Stimulated activated CD4-positive, alpha-beta T cell treated with anti-CD3 and anti-CD28 coated beads, Interleukin-15, amount 100 ng/mL, for 1 hour (primary cell): ENCODE measurements around the gene USP6.
"Not testable (repeated sequence)": the region's sequence is repeated elsewhere in the genome, so short reads cannot be mapped to it uniquely, and the experiment has no call there.

ENCODE experiments used
- DNase-seq, 2 donors: peaks; one replicate each; pipeline ENCODE4 v3.0.0-alpha.2; 2020; ENCODE audit warnings: low read depth in 1 of 2, low spot score in 1 of 2

The USP6 gene

DNA sequence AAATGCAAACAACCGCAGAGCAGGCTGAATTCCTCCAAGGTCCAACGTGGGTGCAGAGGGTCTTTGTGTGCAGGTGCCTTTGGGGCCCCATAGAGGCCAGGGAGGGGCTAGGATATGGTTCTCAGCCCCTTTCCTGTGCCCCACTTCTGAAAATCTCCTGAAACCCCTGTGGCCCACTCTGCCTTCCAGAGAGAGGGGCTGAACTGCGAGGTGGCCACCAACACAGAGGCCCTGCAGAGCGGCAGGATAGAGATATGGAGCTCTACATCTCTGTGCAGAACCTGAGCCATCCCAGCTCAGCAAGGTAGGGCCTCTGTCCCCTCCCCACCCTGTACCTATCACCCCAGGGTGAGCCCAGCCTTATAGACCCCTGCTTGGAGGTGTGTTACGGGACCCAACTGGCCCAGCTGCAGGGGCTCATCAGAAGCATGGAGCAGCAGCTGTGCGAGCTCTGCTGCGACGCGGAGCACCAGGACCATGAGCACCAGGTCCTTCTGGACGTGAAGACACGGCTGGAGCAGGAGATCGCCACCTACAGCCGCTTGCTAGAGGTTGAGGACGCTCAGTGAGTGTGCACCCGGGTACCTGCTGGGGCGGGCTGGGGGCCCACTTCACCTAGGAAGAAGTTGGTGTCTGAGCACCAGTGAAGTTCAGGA lies 5.5 kb downstream of the USP6 start:
- DNase-seq, result no peak

GRCh38 chr17:5122056-5122455 lies 6.2 kb downstream of the USP6 start:
- DNase-seq, result not testable (repeated sequence)

GRCh38 chr17:5122586-5123342 lies 6.9 kb downstream of the USP6 start:
- no peak for DNase-seq

DNA sequence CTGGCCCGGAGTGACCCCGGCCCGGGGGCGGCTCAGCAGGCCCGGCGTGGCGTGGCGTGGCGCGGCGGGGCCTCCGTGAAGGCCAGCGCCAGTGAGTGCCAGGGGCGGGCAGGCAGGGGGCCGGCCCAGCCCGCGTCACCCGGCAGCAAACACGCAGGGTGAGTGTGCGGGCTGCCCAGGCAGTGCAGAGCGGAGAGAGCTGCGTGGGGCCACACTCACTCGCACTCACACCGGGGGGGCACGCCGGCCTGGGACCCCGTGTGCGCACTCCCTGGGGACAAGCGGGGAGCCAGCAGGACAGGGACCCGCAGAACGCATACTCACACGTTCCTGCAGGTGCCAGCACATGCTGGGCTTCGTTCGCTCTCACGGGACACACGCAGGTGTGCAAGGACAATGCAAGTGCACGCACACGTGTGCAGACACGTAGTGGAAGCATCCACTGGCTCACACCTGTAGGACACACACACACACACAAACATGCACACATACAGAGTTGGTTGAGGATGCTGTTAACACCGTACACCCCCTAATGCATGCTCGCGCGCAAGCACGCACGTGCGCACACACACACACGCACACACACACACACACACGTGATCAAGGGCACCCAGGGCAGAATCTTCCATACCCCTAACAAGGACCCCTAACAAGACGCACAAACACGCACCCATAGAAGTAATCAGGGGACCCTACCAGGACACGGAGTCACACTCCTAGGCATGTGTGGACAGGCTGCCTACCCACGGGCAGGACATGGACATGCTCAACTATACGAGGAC lies 7.7 kb downstream of the USP6 start:
- no peak for DNase-seq

DNA sequence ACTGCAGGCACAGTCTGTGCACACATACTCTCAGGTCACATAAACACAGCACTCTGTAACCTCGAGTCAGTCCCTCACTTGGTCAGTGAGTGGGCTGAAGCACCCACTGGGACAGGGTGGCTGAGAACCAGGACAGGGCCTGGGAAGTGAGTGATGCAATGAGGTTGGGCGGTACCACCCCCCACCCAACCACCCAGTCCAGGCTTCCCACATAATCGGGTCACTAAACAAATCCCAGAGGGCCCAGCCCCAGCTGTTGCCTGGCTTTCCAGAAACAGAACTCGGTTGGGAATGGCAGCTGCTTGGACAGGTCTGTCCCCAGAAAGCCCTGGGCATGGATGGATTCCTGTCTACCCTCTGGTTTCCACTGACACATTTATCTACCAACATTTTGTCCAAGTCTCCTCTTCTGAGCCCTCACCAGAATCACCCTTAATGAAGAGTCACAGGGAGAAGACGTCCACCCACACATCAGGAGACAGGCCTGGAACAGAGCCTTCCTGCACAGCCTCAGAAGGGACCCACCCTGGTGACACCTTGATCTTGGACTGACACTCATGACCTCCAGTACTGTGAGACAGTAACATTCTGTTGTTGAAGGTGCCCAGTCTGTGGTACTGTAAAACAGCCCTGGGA lies 8.4 kb downstream of the USP6 start:
- DNase-seq, result not testable (repeated sequence)

- not testable (repeated sequence) for DNase-seq
These were observed 9.1 kb downstream of the USP6 start for GRCh38 chr17:5124896-5125295.

DNA sequence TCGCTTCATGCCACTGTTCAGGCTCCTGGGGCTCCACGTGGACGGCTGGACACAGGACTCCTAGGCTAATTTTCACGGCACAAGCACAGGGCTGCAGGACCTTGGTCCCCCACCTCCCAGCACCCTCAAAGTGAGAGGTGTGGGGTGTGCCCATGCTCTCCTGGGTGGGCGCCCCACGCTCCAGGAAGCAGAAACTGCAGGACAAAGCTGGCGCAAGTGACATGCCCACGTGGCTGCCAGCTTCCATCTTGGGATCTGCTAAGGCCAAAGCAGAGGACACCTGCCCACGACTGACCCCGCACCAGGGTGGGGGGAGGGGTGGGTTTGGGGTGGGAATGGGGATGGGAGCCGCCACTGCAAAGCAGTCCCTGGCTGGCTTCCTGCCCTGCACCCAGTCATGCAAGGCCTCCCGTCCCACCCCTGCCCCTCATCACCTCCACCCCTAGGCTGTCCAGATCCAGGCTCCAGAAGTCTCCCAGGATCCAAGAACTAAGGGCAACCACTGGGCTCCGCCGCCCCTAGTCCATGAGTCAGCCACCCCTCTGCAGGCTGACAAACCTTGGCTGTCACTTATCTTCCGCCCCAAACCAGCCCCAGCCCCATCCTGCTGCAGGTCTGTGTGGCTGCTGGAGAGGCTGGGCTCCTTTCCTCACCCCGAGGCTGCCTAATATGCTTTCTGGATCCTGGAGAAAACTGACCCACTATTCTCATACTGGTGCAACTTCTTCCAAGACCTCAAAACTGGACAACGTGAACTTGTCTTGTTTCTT lies 11.1 kb downstream of the USP6 start:
- no peak for DNase-seq

DNA sequence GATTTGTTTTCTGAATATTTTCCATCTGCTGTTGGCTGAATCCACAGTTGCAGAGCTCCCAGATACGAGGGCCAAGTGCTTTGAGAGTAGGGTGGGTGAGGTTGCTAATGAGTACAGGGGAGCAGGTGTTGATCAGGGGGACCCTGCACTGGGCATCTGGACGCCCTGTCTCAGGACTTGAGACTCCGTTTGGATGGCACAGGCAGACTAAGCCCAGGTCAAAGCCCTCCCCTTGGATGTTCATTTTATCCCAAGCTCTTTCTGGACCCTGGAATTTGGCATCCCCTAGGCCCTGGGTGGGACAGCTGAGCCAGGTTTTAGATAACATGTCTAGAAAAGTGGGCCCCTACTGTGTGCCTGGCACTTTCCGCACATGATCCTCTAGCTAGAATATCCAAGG lies 12.1 kb downstream of the USP6 start:
- no peak for DNase-seq

GRCh38 chr17:5128387-5128786 lies 12.6 kb downstream of the USP6 start:
- not testable (repeated sequence) for DNase-seq

- no peak for DNase-seq
These were observed 13.2 kb downstream of the USP6 start for GRCh38 chr17:5128905-5129535.

DNA sequence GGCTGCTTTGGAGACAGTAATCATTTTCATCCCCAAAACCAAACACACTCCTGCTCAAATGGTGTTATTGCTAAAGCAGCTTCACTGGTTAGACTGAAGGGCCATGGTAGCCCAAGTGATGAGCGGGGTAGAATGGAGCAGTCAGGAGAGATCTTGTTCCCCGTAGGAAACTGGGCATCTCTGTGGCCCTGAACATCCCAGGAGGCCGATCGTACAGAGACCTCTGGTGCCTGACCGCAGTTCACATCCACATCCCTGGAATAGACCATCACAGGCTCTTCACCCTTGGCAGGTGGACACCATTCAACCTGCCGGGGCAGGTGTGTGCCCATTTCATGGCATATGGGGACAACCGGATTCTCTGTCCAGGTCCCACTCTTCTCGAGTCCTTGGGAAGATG lies 13.9 kb downstream of the USP6 start:
- not testable (repeated sequence) for DNase-seq

GRCh38 chr17:5130261-5130660 lies 14.4 kb downstream of the USP6 start:
- not testable (repeated sequence) for DNase-seq

GRCh38 chr17:5130687-5131086 lies 14.9 kb downstream of the USP6 start:
- DNase-seq, result not testable (repeated sequence)

DNA sequence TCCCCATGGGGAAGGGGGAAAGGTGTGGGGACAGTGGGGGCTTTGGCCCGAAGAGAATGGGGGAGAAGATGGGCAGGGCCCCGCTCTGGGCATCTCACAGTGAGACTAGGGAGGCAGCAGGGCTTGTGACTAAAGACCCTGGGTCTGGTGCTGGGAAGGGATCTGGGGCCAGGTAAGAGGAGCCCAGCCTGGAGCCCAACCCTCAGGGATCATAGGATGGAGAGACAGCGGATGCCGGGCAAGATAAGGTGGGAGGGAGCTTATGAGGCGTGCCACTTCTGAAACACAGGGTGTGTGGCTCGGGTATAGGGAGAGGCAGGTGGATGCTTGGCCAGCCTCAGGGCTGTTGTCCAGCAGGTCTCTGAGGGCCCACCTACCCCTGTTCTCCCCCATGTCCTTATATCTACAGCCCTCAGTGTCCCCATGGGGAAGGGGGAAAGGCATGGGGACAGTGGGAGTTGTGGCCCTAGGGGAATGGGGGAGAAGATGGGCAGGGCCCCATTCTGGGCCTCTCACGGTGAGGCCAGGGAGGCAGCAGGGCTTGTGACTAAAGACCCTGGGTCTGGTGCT lies 15.4 kb downstream of the USP6 start:
- DNase-seq, result no peak

- DNase-seq, result not testable (repeated sequence)
These were observed 16.1 kb downstream of the USP6 start for GRCh38 chr17:5131799-5132502.

GRCh38 chr17:5132503-5133225 lies 16.8 kb downstream of the USP6 start:
- DNase-seq, result not testable (repeated sequence)

DNA sequence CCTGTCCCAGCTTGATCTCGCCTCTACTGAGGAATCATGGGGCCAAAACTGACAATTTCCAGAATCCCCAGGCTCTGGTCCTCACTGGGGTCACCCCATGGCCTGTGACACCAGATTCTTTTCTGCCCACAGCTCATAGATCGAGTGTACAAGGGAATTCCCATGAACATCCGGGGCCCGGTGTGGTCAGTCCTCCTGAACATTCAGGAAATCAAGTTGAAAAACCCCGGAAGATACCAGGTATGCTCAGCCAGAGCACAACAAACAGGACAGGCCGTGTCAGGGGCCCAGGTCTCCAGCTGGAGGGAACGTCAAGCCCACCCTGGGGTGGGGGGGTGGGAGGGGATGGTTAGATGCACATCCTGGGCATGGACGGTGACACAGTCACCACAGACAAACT lies 17.5 kb downstream of the USP6 start:
- DNase-seq, result no peak

GRCh38 chr17:5133961-5134360 lies 18.1 kb downstream of the USP6 start:
- not testable (repeated sequence) for DNase-seq

GRCh38 chr17:5134571-5134970 lies 18.7 kb downstream of the USP6 start:
- not testable (repeated sequence) for DNase-seq
